Tibial nerve (tissue), 4 donors: ENCODE results near the gene NR2F1. TPM values are rescaled to one million over a fixed set of nuclear protein-coding genes. Genes with fewer than 3 reads are reported as not detected.

Experiments used
- DNase-seq, 2 donors: peaks; one replicate each; pipeline ENCODE4 v3.0.0-alpha.2; 2019; ENCODE audit warnings: low spot score in 2 of 2
- H3K27ac ChIP-seq, 4 donors: fragments of 200-600 bp; sonication (generic) in 3 of 4; one replicate each; pipeline ENCODE4 v1.5.1; 2017 to 2019; ENCODE audit warnings: mild to moderate bottlenecking in 1 of 4
- H3K27me3 ChIP-seq, 2 donors: fragments of 200-600 bp; sonication (generic) in 1 of 2; one replicate each; pipeline versions ENCODE4 v1.5.1 to v1.6.0; 2017 to 2019
- H3K36me3 ChIP-seq, 3 donors: fragments of 200-600 bp; sonication (generic); one replicate each; pipeline ENCODE4 v1.5.1; 2018 to 2019
- H3K4me1 ChIP-seq, 4 donors: fragments of 200-600 bp; sonication (generic) in 3 of 4; one replicate each; pipeline ENCODE4 v1.5.1; 2017 to 2019
- H3K4me3 ChIP-seq, 4 donors: fragments of 200-600 bp; sonication (generic) in 3 of 4; one replicate each; pipeline ENCODE4 v1.5.1; 2017 to 2019; ENCODE audit warnings: mild to moderate bottlenecking in 1 of 4, moderate library complexity in 1 of 4
- H3K9me3 ChIP-seq, 4 donors: fragments of 200-600 bp; sonication (generic) in 3 of 4; one replicate each; pipeline ENCODE4 v1.5.1; 2017 to 2019
- CTCF ChIP-seq, 5 experiments: fragments of 200-600 bp in 3 of 5; fragments of 450-650 bp in 2 of 5; sonication (generic) in 3 of 5; IDR thresholded peaks; one replicate each; pipeline ENCODE4 v1.5.1; 2016 to 2019; ENCODE audit warnings: antibody characterized with exemption in 5 of 5, mild to moderate bottlenecking in 3 of 5, moderate library complexity in 2 of 5
- EP300 ChIP-seq, 2 donors: sonication (generic); formaldehyde crosslinking; IDR thresholded peaks; one replicate each; pipeline ENCODE4 v1.6.1; 2017; ENCODE audit warnings: antibody characterized with exemption in 2 of 2, mild to moderate bottlenecking in 1 of 2
- POLR2A ChIP-seq, 2 donors: fragments of 450-650 bp; IDR thresholded peaks; one replicate each; pipeline ENCODE4 v1.6.1; 2017; ENCODE audit warnings: antibody characterized with exemption in 2 of 2, mild to moderate bottlenecking in 2 of 2, moderate library complexity in 2 of 2
- WGBS, 2 donors: methylation state at CpG; one replicate each; pipeline ENCODE4 v1.1.5; 2018; 5-methylcytosine and 5-hydroxymethylcytosine counted together
- total RNA-seq, 4 donors: library from RNA; depleted of rRNA; stranded (reverse); fragments of >200 nt; gene quantifications; one replicate each; pipeline ENCODE4 v1.1.0, GENCODE V29; 2016

Gene NR2F1
- total RNA-seq, 4 donors from 2014 or later: 64.9 to 81.3 (median 67.6) TPM

GRCh38 chr5:93579692-93580062 is 3.3 kb upstream of the NR2F1 start:
- no peaks in the 10 kb centered on the region for H3K9me3 ChIP-seq
- peak in 1 of 2 donors; percentile 42 for TF ChIP-seq EP300 (IDR thresholded peaks at IDR 0.05)
- no peak for TF ChIP-seq CTCF (IDR thresholded peaks at IDR 0.05)
- TF ChIP-seq POLR2A (IDR thresholded peaks at IDR 0.05): no peak
- no peaks in the 10 kb centered on the region for H3K36me3 ChIP-seq
- DNase-seq: no peak
- peaks cover 0 to 47% (median 6%) of the 10 kb centered on the region in 4 donors for H3K4me1 ChIP-seq
- WGBS, 2 donors: 1% methylated on average over 13 to 22 of the region's 32 CpGs
- peaks cover 0 to 14% of the 10 kb centered on the region in 2 donors for H3K27me3 ChIP-seq
- H3K4me3 ChIP-seq: peak overlapping the region; percentile 56 to 94 (median 72)
- peak overlapping the region; percentile 88 to 99 (median 94) for H3K27ac ChIP-seq

- H3K4me1 ChIP-seq: peaks cover 0 to 41% (median 6%) of the 10 kb centered on the region in 4 donors
- 0 to 1% methylated on average over 37 to 56 of the region's 73 CpGs for WGBS, 2 donors
These were observed 2.7 kb upstream of the NR2F1 start for GRCh38 chr5:93580063-93580926.

GRCh38 chr5:93580927-93581445 is 2.0 kb upstream of the NR2F1 start, which contains the start of gene NR2F1-AS1:
NR2F1-AS1 (minus strand) TSS chr5:93581219.
- WGBS, 2 donors: 0 to 1% methylated on average over 40 to 41 of the region's 41 CpGs
- no peak for TF ChIP-seq CTCF (IDR thresholded peaks at IDR 0.05)
- peak in 1 of 2 donors; percentile 26 for TF ChIP-seq POLR2A (IDR thresholded peaks at IDR 0.05)
- TF ChIP-seq EP300 (IDR thresholded peaks at IDR 0.05): peak in 1 of 2 donors; percentile 53
- Histone ChIP-seq H3K4me1 (peaks cover 0 to 34% (median 6%) of the 10 kb centered on the region in 4 donors), H3K9me3 (no peaks in the 10 kb centered on the region), H3K27ac (peak within 1 kb of the TSS; percentile 88 to 99 (median 94)), H3K27me3 (peaks cover 0 to 14% of the 10 kb centered on the region in 2 donors), H3K36me3 (peaks cover 0 to 3% (median 0%) of the 10 kb centered on the region in 3 donors), H3K4me3 (peak within 1 kb of the TSS; percentile 58 to 94 (median 72))
- DNase-seq: no peak

More at GRCh38 chr5:93580063-93580926, 2.7 kb upstream of the NR2F1 start:
- H3K36me3 ChIP-seq: peaks cover 0 to 1% (median 0%) of the 10 kb centered on the region in 3 donors
- H3K4me3 ChIP-seq: peak overlapping the region; percentile 56 to 94 (median 72)
- peak overlapping the region; percentile 88 to 99 (median 94) for H3K27ac ChIP-seq
- TF ChIP-seq CTCF (IDR thresholded peaks at IDR 0.05) (no peak), EP300 (IDR thresholded peaks at IDR 0.05) (peak in 1 of 2 donors; percentile 27), POLR2A (IDR thresholded peaks at IDR 0.05) (no peak)
- H3K9me3 ChIP-seq: no peaks in the 10 kb centered on the region
- H3K27me3 ChIP-seq: peaks cover 0 to 14% of the 10 kb centered on the region in 2 donors
- no peak for DNase-seq

- H3K9me3 ChIP-seq: no peaks in the 10 kb centered on the region
- H3K27me3 ChIP-seq: peaks cover 0 to 14% of the 10 kb centered on the region in 2 donors
- DNase-seq: no peak
- 0 to 1% methylated on average over 2 of the region's 2 CpGs for WGBS, 2 donors
- H3K27ac ChIP-seq: peak overlapping the region; percentile 84 to 95 (median 86)
- peaks cover 0 to 23% (median 4%) of the 10 kb centered on the region in 4 donors for H3K4me1 ChIP-seq
- H3K36me3 ChIP-seq: peaks cover 0 to 3% (median 0%) of the 10 kb centered on the region in 3 donors
- H3K4me3 ChIP-seq: peak overlapping the region; percentile 58 to 94 (median 72)
- TF ChIP-seq EP300 (IDR thresholded peaks at IDR 0.05) (no peak), POLR2A (IDR thresholded peaks at IDR 0.05) (no peak), CTCF (IDR thresholded peaks at IDR 0.05) (no peak)
These were observed 907 bp upstream of the NR2F1 start for GRCh38 chr5:93582167-93582462.

- peak overlapping the region; percentile 58 to 94 (median 72) for H3K4me3 ChIP-seq
- peaks cover 0 to 14% of the 10 kb centered on the region in 2 donors for H3K27me3 ChIP-seq
- H3K4me1 ChIP-seq: peaks cover 0 to 10% (median 4%) of the 10 kb centered on the region in 4 donors
These were observed 381 bp downstream of the NR2F1 start for GRCh38 chr5:93583439-93583767.

More at GRCh38 chr5:93583439-93583767, 381 bp downstream of the NR2F1 start:
- TF ChIP-seq POLR2A (IDR thresholded peaks at IDR 0.05) (no peak), EP300 (IDR thresholded peaks at IDR 0.05) (no peak), CTCF (IDR thresholded peaks at IDR 0.05) (no peak)
- no peak for DNase-seq
- H3K9me3 ChIP-seq: no peaks in the 10 kb centered on the region
- WGBS, 2 donors: 0 to 2% methylated on average over 4 of the region's 4 CpGs
- H3K36me3 ChIP-seq: peaks cover 0 to 8% (median 0%) of the 10 kb centered on the region in 3 donors
- peak overlapping the region; percentile 84 to 95 (median 86) for H3K27ac ChIP-seq
